Measurements from ENCODE around the gene AWAT1.
"Not testable (repeated sequence)": the region's sequence is repeated elsewhere in the genome, so short reads cannot be mapped to it uniquely, and the experiment has no call there.

AWAT1 gene

GRCh38 chrX:70257423-70258288 lies 23.2 kb downstream of the AWAT1 start:
- intact Hi-C loops (cut with DNase I): no loop called here
- no peak for DNase-seq

- no peak for DNase-seq
- intact Hi-C loops (cut with DNase I): no loop called here
These were observed 25.6 kb downstream of the AWAT1 start, which contains the start of gene P2RY4 for GRCh38 chrX:70260104-70260503. Gene P2RY4, minus strand, starts transcription at chrX:70260204. Its CDS starts 580 bp downstream, at chrX:70259624.

- intact Hi-C loops (cut with DNase I): no loop called here
- peak in 24 of 42 donors; percentile 1 to 46 (median 14) for DNase-seq
These were observed 28.6 kb downstream of the AWAT1 start for GRCh38 chrX:70262952-70263567.

GRCh38 chrX:70264784-70265183 lies 30.3 kb downstream of the AWAT1 start:
- intact Hi-C loops (cut with DNase I): no loop called here
- DNase-seq: peak in 2 of 42 donors; percentile 6 to 36

- intact Hi-C loops (cut with DNase I): no loop called here
- no peak for DNase-seq
These were observed 33.6 kb downstream of the AWAT1 start, which contains the start of gene ARR3 for GRCh38 chrX:70268034-70268433. Gene ARR3, plus strand, starts transcription at chrX:70268334. Its CDS starts 1,052 bp downstream, at chrX:70269386.

- intact Hi-C loops (cut with DNase I): not testable (repeated sequence)
These were observed 39.6 kb downstream of the AWAT1 start for GRCh38 chrX:70274029-70274428.

GRCh38 chrX:70279081-70279480 lies 44.6 kb downstream of the AWAT1 start:
- intact Hi-C loops (cut with DNase I): no loop called here
- no peak for DNase-seq

More at GRCh38 chrX:70274029-70274428, 39.6 kb downstream of the AWAT1 start:
- DNase-seq: not testable (repeated sequence)

GRCh38 chrX:70280573-70280972 lies 46.1 kb downstream of the AWAT1 start:
- DNase-seq: no peak
- intact Hi-C loops (cut with DNase I): no loop called here

GRCh38 chrX:70281951-70282350 lies 47.5 kb downstream of the AWAT1 start, which contains the start of gene RAB41:
Gene RAB41, plus strand, starts transcription at chrX:70282172. Its CDS starts 46 bp downstream, at chrX:70282218.
- intact Hi-C loops (cut with DNase I): no loop called here
- DNase-seq: no peak

GRCh38 chrX:70289168-70289792 lies 54.8 kb downstream of the AWAT1 start:
- intact Hi-C loops (cut with DNase I): no loop called here

More at GRCh38 chrX:70289168-70289792, 54.8 kb downstream of the AWAT1 start:
- no peak for DNase-seq

All from head of caudate nucleus (tissue), 42 donors.